Type B pancreatic cell (in vitro differentiated cells): Measurements from ENCODE around the gene NRP1. TPM values are rescaled to one million over a fixed set of nuclear protein-coding genes. Genes with fewer than 3 reads are reported as not detected.

Experiments
- DNase-seq: peaks from one replicate; pipeline ENCODE4 v3.0.0; 2021; ENCODE audit warnings: mixed read lengths; ENCODE audit not compliant: unreplicated experiment; ENCODE audit errors: extremely low spot score
- H3K27ac Mint-ChIP-seq: 2 replicates; pipeline ENCODE4 v1.8.0; 2021; ENCODE audit warnings: mild to moderate bottlenecking, mixed read lengths
- H3K27me3 Mint-ChIP-seq: 2 replicates; pipeline ENCODE4 v1.8.0; 2021; ENCODE audit warnings: mixed read lengths
- H3K36me3 Mint-ChIP-seq: 2 replicates; pipeline ENCODE4 v1.8.0; 2021; ENCODE audit warnings: mixed read lengths
- H3K4me1 Mint-ChIP-seq: one replicate; pipeline ENCODE4 v1.8.0; 2021; ENCODE audit warnings: mixed read lengths; ENCODE audit not compliant: unreplicated experiment
- H3K4me3 Mint-ChIP-seq: 2 replicates; pipeline ENCODE4 v1.8.0; 2021; ENCODE audit warnings: mild to moderate bottlenecking, mixed read lengths
- H3K9me3 Mint-ChIP-seq: 2 replicates; pipeline ENCODE4 v1.8.0; 2021; ENCODE audit warnings: mixed read lengths
- total RNA-seq: library from RNA; stranded (reverse); gene quantifications from 2 replicates; pipeline ENCODE4 v1.2.1, GENCODE V29; 2021; ENCODE audit warnings: low replicate concordance
- TF ChIP-seq, protein P1 (sequence below): fragments of 200-600 bp; sonication (generic); conservative IDR thresholded peaks from 2 replicates; pipeline ENCODE4 v1.5.0; 2021; ENCODE audit warnings: antibody characterized with exemption, mild to moderate bottlenecking

Gene NRP1
- total RNA-seq, 1 donor from 2014 or later, result 70.7 TPM

DNA sequence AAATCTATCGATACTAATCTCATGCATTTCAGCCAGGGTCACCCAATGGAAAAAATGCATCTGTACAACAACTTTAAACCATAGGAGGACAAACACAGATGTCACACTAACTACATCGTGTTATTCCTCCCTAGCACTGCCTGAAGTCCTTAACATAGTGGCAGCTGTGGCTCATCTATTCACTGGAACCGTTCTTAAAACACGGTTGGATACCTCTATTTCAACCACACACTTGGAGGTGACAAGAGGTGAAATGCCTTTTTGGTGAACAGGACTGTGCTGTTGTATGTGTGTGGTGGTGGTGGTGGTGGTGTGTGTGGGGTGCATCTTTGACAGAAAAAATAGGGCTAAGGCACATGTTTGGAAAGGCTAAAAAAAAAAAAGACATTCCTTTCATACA lies 93.1 kb downstream of the NRP1 start:
- Mint-ChIP-seq H3K4me3 (no peak overlapping the region), H3K27me3 (no peaks in the 10 kb centered on the region), H3K36me3 (peaks cover 20% of the 10 kb centered on the region), H3K9me3 (no peaks in the 10 kb centered on the region), H3K4me1 (peaks cover 47% of the 10 kb centered on the region), H3K27ac (no peak overlapping the region)
- TF ChIP-seq, protein P1, sequence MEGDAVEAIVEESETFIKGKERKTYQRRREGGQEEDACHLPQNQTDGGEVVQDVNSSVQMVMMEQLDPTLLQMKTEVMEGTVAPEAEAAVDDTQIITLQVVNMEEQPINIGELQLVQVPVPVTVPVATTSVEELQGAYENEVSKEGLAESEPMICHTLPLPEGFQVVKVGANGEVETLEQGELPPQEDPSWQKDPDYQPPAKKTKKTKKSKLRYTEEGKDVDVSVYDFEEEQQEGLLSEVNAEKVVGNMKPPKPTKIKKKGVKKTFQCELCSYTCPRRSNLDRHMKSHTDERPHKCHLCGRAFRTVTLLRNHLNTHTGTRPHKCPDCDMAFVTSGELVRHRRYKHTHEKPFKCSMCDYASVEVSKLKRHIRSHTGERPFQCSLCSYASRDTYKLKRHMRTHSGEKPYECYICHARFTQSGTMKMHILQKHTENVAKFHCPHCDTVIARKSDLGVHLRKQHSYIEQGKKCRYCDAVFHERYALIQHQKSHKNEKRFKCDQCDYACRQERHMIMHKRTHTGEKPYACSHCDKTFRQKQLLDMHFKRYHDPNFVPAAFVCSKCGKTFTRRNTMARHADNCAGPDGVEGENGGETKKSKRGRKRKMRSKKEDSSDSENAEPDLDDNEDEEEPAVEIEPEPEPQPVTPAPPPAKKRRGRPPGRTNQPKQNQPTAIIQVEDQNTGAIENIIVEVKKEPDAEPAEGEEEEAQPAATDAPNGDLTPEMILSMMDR, result no peak
- DNase-seq, result no peak

DNA sequence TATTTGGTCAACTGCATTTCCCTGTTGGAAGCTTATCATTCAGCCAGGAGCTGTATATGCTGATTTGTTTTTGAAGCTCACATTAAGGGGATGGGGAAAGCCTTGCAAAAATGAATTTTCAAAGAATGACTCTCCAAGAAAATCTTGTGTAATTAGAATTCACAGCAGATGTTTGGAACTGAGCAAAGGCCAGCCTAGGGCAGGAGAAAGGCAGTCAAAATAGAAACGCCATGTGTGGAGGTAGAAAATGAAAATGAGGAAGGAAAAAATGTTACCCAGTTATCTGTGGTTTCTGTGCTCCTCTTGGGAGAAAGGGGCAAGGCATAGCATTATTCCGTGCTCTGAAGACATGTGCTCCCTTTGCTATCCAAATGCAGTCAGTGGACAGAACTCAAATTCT lies 93.5 kb downstream of the NRP1 start:
- no peaks in the 10 kb centered on the region for H3K9me3 Mint-ChIP-seq
- no peak for DNase-seq
- TF ChIP-seq, protein P1, result no peak
- no peak overlapping the region for H3K4me3 Mint-ChIP-seq
- H3K4me1 Mint-ChIP-seq, result peaks cover 51% of the 10 kb centered on the region
- no peaks in the 10 kb centered on the region for H3K27me3 Mint-ChIP-seq
- H3K36me3 Mint-ChIP-seq, result peaks cover 22% of the 10 kb centered on the region
- H3K27ac Mint-ChIP-seq, result no peak overlapping the region

GRCh38 chr10:33240258-33240657 lies 94.2 kb downstream of the NRP1 start:
- Mint-ChIP-seq H3K4me3 (no peak overlapping the region), H3K27me3 (no peaks in the 10 kb centered on the region), H3K9me3 (no peaks in the 10 kb centered on the region), H3K36me3 (peaks cover 22% of the 10 kb centered on the region), H3K27ac (no peak overlapping the region), H3K4me1 (peaks cover 53% of the 10 kb centered on the region)
- TF ChIP-seq, protein P1, result no peak
- no peak for DNase-seq

DNA sequence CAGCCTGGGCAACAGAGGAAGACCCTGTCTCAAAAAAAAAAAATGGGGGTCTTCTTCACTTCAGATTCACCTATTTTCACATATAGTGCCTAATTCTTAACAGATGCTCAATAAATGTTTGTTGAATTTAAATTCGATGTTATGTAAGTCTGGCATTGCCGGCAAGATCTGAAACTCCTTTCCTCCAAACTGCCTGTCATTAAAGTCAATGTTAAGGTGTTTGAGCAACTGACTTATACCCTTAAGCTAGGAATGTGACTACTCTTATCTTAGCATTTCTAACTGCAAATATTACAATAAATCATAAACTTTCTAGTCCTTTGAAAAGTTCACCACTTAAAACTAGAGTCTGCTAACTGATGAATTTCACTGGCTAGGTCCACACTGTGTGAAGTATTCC lies 95.2 kb downstream of the NRP1 start:
- H3K4me1 Mint-ChIP-seq, result peaks cover 54% of the 10 kb centered on the region
- no peak overlapping the region for H3K27ac Mint-ChIP-seq
- H3K27me3 Mint-ChIP-seq, result no peaks in the 10 kb centered on the region
- H3K9me3 Mint-ChIP-seq, result no peaks in the 10 kb centered on the region
- TF ChIP-seq, protein P1, result no peak
- no peak for DNase-seq
- no peak overlapping the region for H3K4me3 Mint-ChIP-seq
- H3K36me3 Mint-ChIP-seq, result peaks cover 27% of the 10 kb centered on the region

DNA sequence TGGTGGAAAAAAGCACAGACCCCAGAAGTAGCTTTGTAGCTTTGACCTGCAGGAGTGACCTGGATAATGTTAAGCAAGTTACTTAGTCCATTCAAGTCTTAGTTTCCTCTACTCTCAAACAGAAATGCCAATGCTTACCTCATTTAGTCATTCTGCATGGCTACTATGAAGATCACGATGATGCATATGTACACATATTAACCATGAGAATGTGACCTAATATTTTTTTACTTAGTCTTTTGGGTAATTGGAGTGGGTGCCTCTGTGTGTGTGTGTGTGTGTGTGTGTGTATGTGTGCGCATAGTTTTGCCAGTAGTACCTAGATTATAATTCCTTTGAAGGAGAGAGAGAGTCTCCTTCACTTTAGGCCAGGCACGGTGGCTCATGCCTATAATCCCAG lies 95.8 kb downstream of the NRP1 start:
- TF ChIP-seq, protein P1, result no peak
- Mint-ChIP-seq H3K4me3 (no peak overlapping the region), H3K9me3 (no peaks in the 10 kb centered on the region), H3K27ac (no peak overlapping the region), H3K27me3 (no peaks in the 10 kb centered on the region), H3K4me1 (peaks cover 54% of the 10 kb centered on the region), H3K36me3 (peaks cover 27% of the 10 kb centered on the region)
- DNase-seq, result no peak
